Measurements from ENCODE around the gene BLM. TPM values are rescaled to one million over a fixed set of nuclear protein-coding genes. Genes with fewer than 3 reads are reported as not detected.

The BLM gene
- total and polyA plus RNA-seq, 7 donors = 0.27 to 15.6 (median 1.7) TPM

DNA sequence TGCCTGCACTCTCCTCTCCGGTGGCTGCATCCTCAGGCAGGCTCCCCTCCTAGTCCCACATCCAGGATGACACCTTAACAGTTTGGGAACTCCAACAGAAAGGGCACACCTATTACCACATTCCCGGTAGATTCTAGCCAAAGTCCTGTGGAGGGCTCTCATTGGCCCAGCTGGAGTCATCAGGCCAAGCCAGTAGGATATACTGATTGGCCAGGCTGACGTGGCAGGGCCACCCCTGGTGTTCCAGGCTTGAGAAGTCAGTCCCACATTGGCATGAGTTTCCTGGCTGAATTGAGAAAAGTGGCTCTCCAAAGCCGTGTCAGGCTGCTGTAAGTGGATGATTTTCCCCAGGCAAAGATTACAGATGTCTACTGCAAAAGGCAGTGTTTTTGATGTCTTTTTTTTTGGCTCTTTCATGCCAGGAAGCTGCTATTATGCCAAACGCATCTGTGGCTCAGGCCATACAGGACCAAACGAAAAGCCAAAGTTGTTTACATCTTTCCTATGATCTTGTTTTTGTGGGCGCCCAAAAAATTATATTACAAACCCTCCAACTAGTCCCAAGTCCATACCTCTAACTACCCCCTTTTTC lies 6.6 kb upstream of the BLM start:
- ATAC-seq = no peak
- intact Hi-C loops (cut with DNase I) = no loop called here
- no peak overlapping the region for H3K27ac ChIP-seq
- H3K4me3 ChIP-seq = no peak overlapping the region
- no peaks in the 10 kb centered on the region for H3K4me1 ChIP-seq
- TF ChIP-seq, protein P1, sequence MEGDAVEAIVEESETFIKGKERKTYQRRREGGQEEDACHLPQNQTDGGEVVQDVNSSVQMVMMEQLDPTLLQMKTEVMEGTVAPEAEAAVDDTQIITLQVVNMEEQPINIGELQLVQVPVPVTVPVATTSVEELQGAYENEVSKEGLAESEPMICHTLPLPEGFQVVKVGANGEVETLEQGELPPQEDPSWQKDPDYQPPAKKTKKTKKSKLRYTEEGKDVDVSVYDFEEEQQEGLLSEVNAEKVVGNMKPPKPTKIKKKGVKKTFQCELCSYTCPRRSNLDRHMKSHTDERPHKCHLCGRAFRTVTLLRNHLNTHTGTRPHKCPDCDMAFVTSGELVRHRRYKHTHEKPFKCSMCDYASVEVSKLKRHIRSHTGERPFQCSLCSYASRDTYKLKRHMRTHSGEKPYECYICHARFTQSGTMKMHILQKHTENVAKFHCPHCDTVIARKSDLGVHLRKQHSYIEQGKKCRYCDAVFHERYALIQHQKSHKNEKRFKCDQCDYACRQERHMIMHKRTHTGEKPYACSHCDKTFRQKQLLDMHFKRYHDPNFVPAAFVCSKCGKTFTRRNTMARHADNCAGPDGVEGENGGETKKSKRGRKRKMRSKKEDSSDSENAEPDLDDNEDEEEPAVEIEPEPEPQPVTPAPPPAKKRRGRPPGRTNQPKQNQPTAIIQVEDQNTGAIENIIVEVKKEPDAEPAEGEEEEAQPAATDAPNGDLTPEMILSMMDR (IDR thresholded peaks at IDR 0.05) = no peak
- peaks cover 0 to 2% of the 10 kb centered on the region in 2 donors for H3K36me3 ChIP-seq (ENCODE audit: insufficient read depth in 1 of 2, low read depth in 1 of 2)
- H3K9me3 ChIP-seq = no peaks in the 10 kb centered on the region
- WGBS, 3 donors = 63 to 72% (median 63%) methylated on average over 7 of the region's 7 CpGs
- DNase-seq = no peak
- no peaks in the 10 kb centered on the region for H3K27me3 ChIP-seq (ENCODE audit: insufficient read depth in 3 of 3, low read length in 2 of 3)

DNA sequence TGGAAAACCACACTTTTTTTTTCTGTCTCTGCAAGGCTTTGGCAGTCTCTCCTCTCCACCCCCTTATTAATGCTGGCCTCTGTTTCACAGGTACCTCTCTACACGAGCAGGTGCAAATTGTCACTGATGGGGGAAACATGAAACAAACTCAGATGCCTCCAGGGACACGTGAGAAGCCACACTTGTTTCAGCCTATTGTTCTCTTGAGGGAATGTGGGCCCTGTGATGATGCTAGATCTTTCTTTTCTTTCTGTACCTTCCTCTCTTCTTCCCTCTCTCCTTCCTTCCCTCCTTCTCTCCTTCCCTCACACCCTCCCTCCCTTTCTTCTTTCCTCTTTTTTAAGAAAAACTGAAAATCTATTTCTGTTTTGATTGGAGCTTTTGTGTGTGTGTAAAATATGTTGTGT lies 5.7 kb upstream of the BLM start:
- no peak for DNase-seq
- no peak for ATAC-seq

DNA sequence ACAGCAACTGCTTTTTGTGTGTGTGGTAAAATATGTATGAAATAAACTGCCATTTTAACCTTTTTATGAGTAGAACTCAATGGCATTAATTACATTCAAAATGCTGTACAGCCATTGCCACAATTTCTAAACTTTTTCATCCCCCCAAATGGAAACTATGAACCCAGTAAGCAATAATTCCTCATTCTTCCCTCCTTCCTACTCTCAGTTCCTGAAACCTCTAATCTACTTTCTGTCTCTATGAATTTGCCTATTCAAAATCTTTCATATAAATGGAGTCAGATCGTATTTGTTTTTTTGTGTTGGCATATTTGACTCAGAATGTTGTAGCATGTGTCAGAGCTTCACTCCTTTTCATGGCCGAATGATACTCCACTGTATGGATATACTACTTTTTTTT lies 5.3 kb upstream of the BLM start:
- no peak overlapping the region for H3K4me3 ChIP-seq
- peaks cover 0 to 2% of the 10 kb centered on the region in 2 donors for H3K36me3 ChIP-seq (ENCODE audit: insufficient read depth in 1 of 2, low read depth in 1 of 2)
- WGBS, 3 donors = 87 to 90% (median 88%) methylated on average over 2 of the region's 2 CpGs
- no peak overlapping the region for H3K27ac ChIP-seq
- ATAC-seq (no peak), DNase-seq (no peak)
- no peaks in the 10 kb centered on the region for H3K4me1 ChIP-seq
- intact Hi-C loops (cut with DNase I) = no loop called here
- TF ChIP-seq, protein P1 (IDR thresholded peaks at IDR 0.05) = no peak
- H3K9me3 ChIP-seq = no peaks in the 10 kb centered on the region
- H3K27me3 ChIP-seq (ENCODE audit: insufficient read depth in 3 of 3, low read length in 2 of 3) = no peaks in the 10 kb centered on the region

More for the DNA sequence above, 5.7 kb upstream of the BLM start:
- no peaks in the 10 kb centered on the region for H3K9me3 ChIP-seq
- peaks cover 0 to 2% of the 10 kb centered on the region in 2 donors for H3K36me3 ChIP-seq (ENCODE audit: insufficient read depth in 1 of 2, low read depth in 1 of 2)
- intact Hi-C loops (cut with DNase I) = no loop called here
- WGBS, 3 donors = 51 to 64% (median 54%) methylated on average over 2 of the region's 2 CpGs
- TF ChIP-seq, protein P1 (IDR thresholded peaks at IDR 0.05) = no peak
- H3K4me3 ChIP-seq = no peak overlapping the region
- no peaks in the 10 kb centered on the region for H3K27me3 ChIP-seq (ENCODE audit: insufficient read depth in 3 of 3, low read length in 2 of 3)
- no peaks in the 10 kb centered on the region for H3K4me1 ChIP-seq
- H3K27ac ChIP-seq = no peak overlapping the region

DNA sequence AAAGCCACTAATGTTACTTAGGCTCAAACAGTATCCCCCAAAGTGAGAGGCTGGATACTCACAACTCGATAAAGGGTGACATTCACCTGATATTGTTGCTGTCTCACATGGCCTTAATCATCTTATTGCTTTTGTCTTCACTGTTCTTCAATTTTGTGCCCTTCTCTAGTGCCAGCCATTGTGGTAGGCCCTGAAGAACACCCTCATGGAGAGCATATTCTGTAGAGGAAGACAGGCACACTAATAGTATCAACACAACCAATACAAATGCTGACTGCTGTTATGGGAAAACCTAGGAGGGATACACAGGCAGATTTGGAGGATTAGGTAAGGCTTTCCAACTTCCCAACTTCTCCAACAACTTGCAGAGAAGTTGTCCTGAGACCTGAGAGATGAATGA lies 4.1 kb upstream of the BLM start:
- intact Hi-C loops (cut with DNase I) = no loop called here
- no peak for ATAC-seq
- Histone ChIP-seq H3K4me1 (peaks cover 6% of the 10 kb centered on the region), H3K36me3 (ENCODE audit: insufficient read depth in 1 of 2, low read depth in 1 of 2) (peaks cover 0 to 2% of the 10 kb centered on the region in 2 donors), H3K27me3 (ENCODE audit: insufficient read depth in 3 of 3, low read length in 2 of 3) (no peaks in the 10 kb centered on the region), H3K9me3 (no peaks in the 10 kb centered on the region), H3K27ac (no peak overlapping the region), H3K4me3 (no peak overlapping the region)
- TF ChIP-seq, protein P1 (IDR thresholded peaks at IDR 0.05) = no peak
- DNase-seq = no peak
- 94 to 96% (median 95%) methylated on average over 1 of the region's 1 CpG for WGBS, 3 donors

All from psoas muscle (tissue), 8 donors.